Measurements from ENCODE around the gene JAKMIP2. TPM values are rescaled to one million over a fixed set of nuclear protein-coding genes. Genes with fewer than 3 reads are reported as not detected.

Gene JAKMIP2
- total RNA-seq, 1 experiment from 2014 or later, result 67.4 TPM

GRCh38 chr5:147753765-147754164 lies 28.8 kb downstream of the JAKMIP2 start:
- Histone ChIP-seq H3K4me3 (ENCODE audit: low read depth, low read length, poor library complexity, severe bottlenecking) (no peak overlapping the region), H3K27ac (ENCODE audit: low read depth, low read length, poor library complexity, severe bottlenecking) (peak overlapping the region; percentile 91), H3K4me1 (ENCODE audit: insufficient read depth, low read length, poor library complexity, severe bottlenecking) (peaks cover 72% of the 10 kb centered on the region), H3K27me3 (replicated peaks; ENCODE audit: insufficient read depth, low read depth, low read length, poor library complexity) (no peaks in the 10 kb centered on the region), H3K36me3 (ENCODE audit: insufficient read depth, low read length, poor library complexity, severe bottlenecking) (no peaks in the 10 kb centered on the region), H3K9me3 (ENCODE audit: low read depth, low read length, poor library complexity, severe bottlenecking) (no peaks in the 10 kb centered on the region)
- ChIA-PET CTCF (no interaction called here), POLR2A (ENCODE audit: low non-redundant PET) (interaction anchor here (0.5 to 0.6 kb wide), 2 partner anchors 51 to 124 kb away, joined by 3 read pairs; no protein-coding TSS in a partner anchor)
- no peak for TF ChIP-seq EZH2 (IDR thresholded peaks at IDR 0.05; ENCODE audit: borderline replicate concordance, low read depth, low read length, poor library complexity, severe bottlenecking)
- no peak for TF ChIP-seq CTCF (conservative IDR thresholded peaks at IDR 0.05; ENCODE audit: low read depth, low read length)
- peak; percentile 52 for DNase-seq (ENCODE audit: low spot score)
- BruUV-seq (replicated peaks), result no TSS peak
- intact Hi-C loops (cut with micrococcal nuclease; ENCODE audit: unreplicated experiment), result no loop called here

GRCh38 chr5:147752666-147753290 lies 29.8 kb downstream of the JAKMIP2 start:
- DNase-seq (ENCODE audit: low spot score), result peak; percentile 51
- POLR2A ChIA-PET (ENCODE audit: low non-redundant PET), result no interaction called here
- CTCF ChIA-PET, result no interaction called here
- Histone ChIP-seq H3K36me3 (ENCODE audit: insufficient read depth, low read length, poor library complexity, severe bottlenecking) (no peaks in the 10 kb centered on the region), H3K27me3 (replicated peaks; ENCODE audit: insufficient read depth, low read depth, low read length, poor library complexity) (no peaks in the 10 kb centered on the region), H3K9me3 (ENCODE audit: low read depth, low read length, poor library complexity, severe bottlenecking) (no peaks in the 10 kb centered on the region), H3K27ac (ENCODE audit: low read depth, low read length, poor library complexity, severe bottlenecking) (peak overlapping the region; percentile 91), H3K4me3 (ENCODE audit: low read depth, low read length, poor library complexity, severe bottlenecking) (no peak overlapping the region), H3K4me1 (ENCODE audit: insufficient read depth, low read length, poor library complexity, severe bottlenecking) (peaks cover 82% of the 10 kb centered on the region)
- intact Hi-C loops (cut with micrococcal nuclease; ENCODE audit: unreplicated experiment), result no loop called here
- no TSS peak for BruUV-seq (replicated peaks)
- TF ChIP-seq CTCF (conservative IDR thresholded peaks at IDR 0.05; ENCODE audit: low read depth, low read length) (no peak), EZH2 (IDR thresholded peaks at IDR 0.05; ENCODE audit: borderline replicate concordance, low read depth, low read length, poor library complexity, severe bottlenecking) (no peak)

- peak; percentile 72 for DNase-seq (ENCODE audit: low spot score)
- H3K36me3 ChIP-seq (ENCODE audit: insufficient read depth, low read length, poor library complexity, severe bottlenecking), result no peaks in the 10 kb centered on the region
- H3K4me3 ChIP-seq (ENCODE audit: low read depth, low read length, poor library complexity, severe bottlenecking), result no peak overlapping the region
- no peak for TF ChIP-seq EZH2 (IDR thresholded peaks at IDR 0.05; ENCODE audit: borderline replicate concordance, low read depth, low read length, poor library complexity, severe bottlenecking)
- TF ChIP-seq CTCF (conservative IDR thresholded peaks at IDR 0.05; ENCODE audit: low read depth, low read length), result no peak
- CTCF ChIA-PET, result no interaction called here
- intact Hi-C loops (cut with micrococcal nuclease; ENCODE audit: unreplicated experiment), result no loop called here
- no peaks in the 10 kb centered on the region for H3K9me3 ChIP-seq (ENCODE audit: low read depth, low read length, poor library complexity, severe bottlenecking)
- H3K27me3 ChIP-seq (replicated peaks; ENCODE audit: insufficient read depth, low read depth, low read length, poor library complexity), result no peaks in the 10 kb centered on the region
- H3K27ac ChIP-seq (ENCODE audit: low read depth, low read length, poor library complexity, severe bottlenecking), result peak overlapping the region; percentile 91
- no TSS peak for BruUV-seq (replicated peaks)
- H3K4me1 ChIP-seq (ENCODE audit: insufficient read depth, low read length, poor library complexity, severe bottlenecking), result peaks cover 89% of the 10 kb centered on the region
- POLR2A ChIA-PET (ENCODE audit: low non-redundant PET), result no interaction called here
These were observed 30.5 kb downstream of the JAKMIP2 start for GRCh38 chr5:147752033-147752432.

Data from A673 (cell line).